Chondrocyte (in vitro differentiated cells): Measurements from ENCODE around the gene HAUS2. TPM values are rescaled to one million over a fixed set of nuclear protein-coding genes. Genes with fewer than 3 reads are reported as not detected.

Source experiments
- DNase-seq: peaks from one replicate; pipeline ENCODE4 v3.0.0; 2021; ENCODE audit warnings: mixed read lengths, low spot score
- H3K27ac Mint-ChIP-seq: one replicate; pipeline ENCODE4 v1.8.0; 2021; ENCODE audit warnings: mild to moderate bottlenecking, moderate library complexity, mixed read lengths; ENCODE audit not compliant: unreplicated experiment
- H3K27me3 Mint-ChIP-seq: 2 replicates; pipeline ENCODE4 v1.8.0; 2021; ENCODE audit warnings: low read depth, mixed read lengths
- H3K36me3 Mint-ChIP-seq: 2 replicates; pipeline ENCODE4 v1.8.0; 2021; ENCODE audit warnings: low read depth, mixed read lengths
- H3K4me1 Mint-ChIP-seq: 2 replicates; pipeline ENCODE4 v1.8.0; 2021; ENCODE audit warnings: low read depth, mild to moderate bottlenecking, mixed read lengths
- H3K4me3 Mint-ChIP-seq: one replicate; pipeline ENCODE4 v1.8.0; 2021; ENCODE audit warnings: mild to moderate bottlenecking, moderate library complexity, mixed read lengths; ENCODE audit not compliant: unreplicated experiment
- H3K9me3 Mint-ChIP-seq: 2 replicates; pipeline ENCODE4 v1.8.0; 2021; ENCODE audit warnings: low read depth, mixed read lengths
- long read RNA-seq: library from polyadenylated mRNA; stranded (forward); transcript quantifications from one replicate; pipeline ENCODE4 v2.0.0, GENCODE V29; 2021
- total RNA-seq: library from RNA; stranded (reverse); gene quantifications from 3 replicates; pipeline ENCODE4 v1.2.1, GENCODE V29; 2021
- TF ChIP-seq, protein P1 (sequence below): fragments of 200-600 bp; sonication (generic); IDR thresholded peaks from 2 replicates; pipeline ENCODE4 v1.5.0; 2021; ENCODE audit warnings: antibody characterized with exemption, mild to moderate bottlenecking, moderate library complexity

Gene HAUS2
- total RNA-seq, result 18.5 to 22.5 TPM (median 21.7 TPM) in 3 replicates
- long read RNA-seq, partial matches to known transcripts, result 3 of 11 reads
- long read RNA-seq, other reads (novel, unspliced or antisense), result 2 of 11 reads

DNA sequence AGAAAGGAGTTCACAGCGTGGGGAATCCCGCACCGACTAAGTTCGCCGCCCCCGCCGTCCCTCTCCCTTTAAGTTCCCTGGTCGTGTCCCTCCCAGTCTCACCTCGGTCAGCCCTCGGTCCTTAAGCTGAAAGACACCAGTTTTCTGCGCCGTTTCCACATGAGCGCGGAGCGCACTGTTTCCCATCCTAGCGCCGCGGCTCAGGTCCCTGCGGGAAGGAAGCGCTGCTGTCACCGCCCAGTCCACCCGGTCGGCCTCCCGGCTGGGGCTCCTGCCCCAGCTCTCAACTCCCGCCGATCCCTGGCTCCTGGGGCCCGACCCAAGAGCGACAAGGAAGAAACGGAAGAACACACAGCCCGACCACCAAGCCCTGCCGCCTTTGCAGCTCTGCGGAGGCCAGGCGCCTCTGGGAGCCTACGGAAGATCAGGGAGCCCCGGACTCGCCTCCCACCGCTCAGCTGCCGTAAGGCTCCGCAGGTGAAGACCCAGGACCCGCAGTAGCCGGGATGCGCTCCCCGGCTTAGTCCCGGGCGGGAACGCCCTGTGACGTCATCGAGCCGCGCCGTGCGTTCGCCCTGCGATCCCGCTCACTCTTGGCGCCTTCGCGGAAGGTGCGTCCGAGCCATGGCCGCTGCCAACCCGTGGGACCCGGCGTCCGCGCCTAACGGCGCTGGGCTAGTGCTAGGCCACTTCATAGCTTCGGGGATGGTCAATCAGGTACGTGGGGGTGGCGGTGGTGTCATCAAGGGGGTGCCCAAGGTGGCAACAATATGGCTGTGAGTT, at the start of gene HAUS2, which contains the start of gene LRRC57:
Gene HAUS2, plus strand, starts transcription at position 590 of the 783 bp plus-strand sequence. Its CDS starts 35 bp downstream, at position 625.
Gene LRRC57, minus strand, starts transcription at position 545 of the 783 bp plus-strand sequence. Its CDS starts 359 bp downstream, at position 186.
- Mint-ChIP-seq H3K27ac (peak within 1 kb of the TSS; percentile 93), H3K4me3 (peak within 1 kb of the TSS; percentile 94), H3K9me3 (no peaks in the 10 kb centered on the region), H3K27me3 (no peaks in the 10 kb centered on the region), H3K4me1 (peaks cover 38% of the 10 kb centered on the region), H3K36me3 (peaks cover 7% of the 10 kb centered on the region)
- DNase-seq, result peak; percentile 94
- TF ChIP-seq, protein P1, sequence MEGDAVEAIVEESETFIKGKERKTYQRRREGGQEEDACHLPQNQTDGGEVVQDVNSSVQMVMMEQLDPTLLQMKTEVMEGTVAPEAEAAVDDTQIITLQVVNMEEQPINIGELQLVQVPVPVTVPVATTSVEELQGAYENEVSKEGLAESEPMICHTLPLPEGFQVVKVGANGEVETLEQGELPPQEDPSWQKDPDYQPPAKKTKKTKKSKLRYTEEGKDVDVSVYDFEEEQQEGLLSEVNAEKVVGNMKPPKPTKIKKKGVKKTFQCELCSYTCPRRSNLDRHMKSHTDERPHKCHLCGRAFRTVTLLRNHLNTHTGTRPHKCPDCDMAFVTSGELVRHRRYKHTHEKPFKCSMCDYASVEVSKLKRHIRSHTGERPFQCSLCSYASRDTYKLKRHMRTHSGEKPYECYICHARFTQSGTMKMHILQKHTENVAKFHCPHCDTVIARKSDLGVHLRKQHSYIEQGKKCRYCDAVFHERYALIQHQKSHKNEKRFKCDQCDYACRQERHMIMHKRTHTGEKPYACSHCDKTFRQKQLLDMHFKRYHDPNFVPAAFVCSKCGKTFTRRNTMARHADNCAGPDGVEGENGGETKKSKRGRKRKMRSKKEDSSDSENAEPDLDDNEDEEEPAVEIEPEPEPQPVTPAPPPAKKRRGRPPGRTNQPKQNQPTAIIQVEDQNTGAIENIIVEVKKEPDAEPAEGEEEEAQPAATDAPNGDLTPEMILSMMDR, result no peak

DNA sequence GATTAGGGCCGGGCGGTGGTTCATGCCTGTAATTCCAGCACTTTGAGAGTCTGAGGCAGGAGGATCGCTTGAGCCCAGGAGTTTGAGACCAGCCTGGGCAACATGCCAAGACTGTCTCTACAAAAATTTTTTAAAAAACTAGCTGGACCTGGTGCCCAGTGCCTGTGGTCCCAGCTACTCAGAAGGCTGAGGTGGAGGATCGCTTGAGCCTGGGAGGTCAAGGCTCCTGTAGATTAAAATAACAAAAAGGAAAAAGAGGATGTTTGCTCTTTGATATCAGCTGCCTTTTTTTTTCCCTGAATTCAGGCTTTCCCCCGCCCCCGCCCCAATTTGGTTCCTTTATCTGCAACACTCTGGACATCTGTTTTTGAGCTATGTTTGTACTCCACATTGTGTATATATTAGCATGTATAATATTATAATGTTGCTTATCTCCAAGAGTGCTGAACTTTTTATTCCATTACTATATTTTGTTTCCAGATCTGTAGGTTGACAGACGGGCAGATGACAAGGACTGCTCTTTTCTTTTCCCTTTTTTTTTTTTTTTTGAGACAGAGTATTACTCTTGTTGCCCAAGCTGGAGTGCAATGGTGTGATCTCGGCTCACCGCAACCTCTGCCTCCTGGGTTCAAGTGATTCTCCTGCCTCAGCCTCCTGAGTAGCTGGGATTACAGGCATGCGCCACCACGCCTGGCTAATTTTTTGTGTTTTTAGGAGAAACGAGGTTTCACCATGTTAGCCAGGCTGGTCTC, 48.6 kb upstream of the HAUS2 start:
- H3K27ac Mint-ChIP-seq, result peak overlapping the region; percentile 82
- no peak for DNase-seq
- no peaks in the 10 kb centered on the region for H3K27me3 Mint-ChIP-seq
- TF ChIP-seq, protein P1, result no peak
- no peak overlapping the region for H3K4me3 Mint-ChIP-seq
- peaks cover 54% of the 10 kb centered on the region for H3K4me1 Mint-ChIP-seq
- H3K9me3 Mint-ChIP-seq, result no peaks in the 10 kb centered on the region
- no peaks in the 10 kb centered on the region for H3K36me3 Mint-ChIP-seq

DNA sequence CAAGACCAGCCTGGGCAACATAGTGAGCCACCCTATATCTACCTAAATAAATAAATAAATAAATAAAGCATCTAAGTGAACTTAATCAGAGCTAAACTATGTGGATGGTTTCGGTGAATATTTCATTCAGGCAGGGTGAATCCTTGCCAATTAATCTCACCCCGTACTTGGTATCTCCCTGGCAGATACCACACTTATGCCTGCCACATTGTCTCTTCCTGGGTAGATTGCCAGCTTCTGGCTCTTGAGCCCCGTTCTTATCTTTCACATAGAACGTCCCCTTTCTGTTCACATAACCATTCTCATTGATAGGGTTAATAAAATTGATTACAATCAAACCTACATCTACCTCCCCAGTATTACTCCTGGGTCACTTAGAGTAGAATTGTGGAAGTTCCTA, 46.2 kb upstream of the HAUS2 start:
- no peaks in the 10 kb centered on the region for H3K9me3 Mint-ChIP-seq
- no peak overlapping the region for H3K4me3 Mint-ChIP-seq
- peaks cover 47% of the 10 kb centered on the region for H3K4me1 Mint-ChIP-seq
- H3K27ac Mint-ChIP-seq, result no peak overlapping the region
- H3K36me3 Mint-ChIP-seq, result no peaks in the 10 kb centered on the region
- no peak for DNase-seq
- no peaks in the 10 kb centered on the region for H3K27me3 Mint-ChIP-seq
- TF ChIP-seq, protein P1, result no peak

DNA sequence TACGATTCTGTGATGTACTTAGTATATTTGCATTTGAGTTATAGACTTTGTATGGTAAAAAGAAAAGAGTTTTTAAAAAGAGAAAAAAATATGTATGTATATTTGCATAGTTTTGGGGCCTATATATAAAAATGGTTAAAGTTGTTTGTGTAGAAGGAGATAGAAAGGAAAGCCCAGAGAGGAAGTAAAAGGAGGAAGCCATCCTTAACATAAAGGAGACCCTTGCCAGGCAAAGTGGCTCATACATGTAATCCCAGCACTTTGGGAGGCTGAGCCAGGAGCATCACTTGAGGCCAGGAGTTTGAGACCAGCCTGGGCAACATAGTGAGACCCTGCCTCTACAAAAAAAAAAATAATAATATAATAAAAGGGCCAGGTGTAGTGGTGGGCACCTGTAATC, 44.8 kb upstream of the HAUS2 start:
- no peak overlapping the region for H3K27ac Mint-ChIP-seq
- H3K4me1 Mint-ChIP-seq, result peaks cover 39% of the 10 kb centered on the region
- no peaks in the 10 kb centered on the region for H3K27me3 Mint-ChIP-seq
- DNase-seq, result no peak
- TF ChIP-seq, protein P1, result no peak
- no peaks in the 10 kb centered on the region for H3K9me3 Mint-ChIP-seq
- H3K36me3 Mint-ChIP-seq, result peaks cover under 1% of the 10 kb centered on the region
- H3K4me3 Mint-ChIP-seq, result no peak overlapping the region

DNA sequence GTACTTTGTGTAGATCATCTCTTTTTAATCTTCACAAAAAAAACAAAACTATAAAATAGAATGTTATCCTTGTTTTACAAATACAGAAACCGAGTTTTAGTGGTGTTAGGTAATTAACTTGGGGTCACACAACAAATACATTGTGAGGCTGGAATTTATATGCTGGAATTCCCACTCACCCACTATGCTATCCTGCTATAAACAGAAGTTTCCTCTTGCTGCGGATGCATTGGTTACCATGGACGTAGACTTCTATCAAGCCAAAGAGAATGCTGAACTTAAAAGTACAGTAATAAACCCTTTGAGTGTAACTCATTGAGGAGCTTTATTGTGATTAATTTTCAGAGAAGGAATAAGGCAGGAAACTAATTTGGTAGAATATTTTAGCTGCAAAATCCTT, 44.0 kb upstream of the HAUS2 start:
- H3K27me3 Mint-ChIP-seq, result no peaks in the 10 kb centered on the region
- peaks cover 2% of the 10 kb centered on the region for H3K36me3 Mint-ChIP-seq
- TF ChIP-seq, protein P1, result no peak
- H3K9me3 Mint-ChIP-seq, result no peaks in the 10 kb centered on the region
- peaks cover 33% of the 10 kb centered on the region for H3K4me1 Mint-ChIP-seq
- H3K4me3 Mint-ChIP-seq, result no peak overlapping the region
- DNase-seq, result no peak
- H3K27ac Mint-ChIP-seq, result no peak overlapping the region
